ENCODE data around the gene PTPRA.
"Not testable (repeated sequence)": the region's sequence is repeated elsewhere in the genome, so short reads cannot be mapped to it uniquely, and the experiment has no call there.

PTPRA gene

GRCh38 chr20:3010985-3011723, 137.9 kb downstream of the PTPRA start:
- DNase-seq: no peak

GRCh38 chr20:3011752-3012151, 138.5 kb downstream of the PTPRA start:
- DNase-seq: no peak

GRCh38 chr20:3013771-3014170, 140.5 kb downstream of the PTPRA start:
- no peak for DNase-seq

DNA sequence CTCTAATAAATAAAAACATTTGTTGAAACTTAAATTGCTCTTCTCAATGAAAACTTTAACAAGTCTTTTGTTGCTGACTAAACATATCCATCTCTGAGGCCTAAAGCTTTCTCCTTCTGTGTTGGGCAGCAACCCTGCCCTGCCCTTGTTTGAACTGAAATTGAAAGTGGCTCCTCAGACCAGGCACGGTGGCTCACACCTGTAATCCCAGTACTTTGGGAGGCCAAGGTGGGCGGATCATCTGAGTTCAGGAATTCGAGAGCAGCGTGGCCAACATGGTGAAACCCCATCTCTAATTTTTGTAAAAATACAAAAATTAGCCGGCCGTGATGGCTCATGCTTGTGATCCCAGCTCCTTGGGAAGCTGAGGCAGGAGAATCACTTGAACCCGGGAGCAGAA, 140.9 kb downstream of the PTPRA start:
- DNase-seq: no peak

DNA sequence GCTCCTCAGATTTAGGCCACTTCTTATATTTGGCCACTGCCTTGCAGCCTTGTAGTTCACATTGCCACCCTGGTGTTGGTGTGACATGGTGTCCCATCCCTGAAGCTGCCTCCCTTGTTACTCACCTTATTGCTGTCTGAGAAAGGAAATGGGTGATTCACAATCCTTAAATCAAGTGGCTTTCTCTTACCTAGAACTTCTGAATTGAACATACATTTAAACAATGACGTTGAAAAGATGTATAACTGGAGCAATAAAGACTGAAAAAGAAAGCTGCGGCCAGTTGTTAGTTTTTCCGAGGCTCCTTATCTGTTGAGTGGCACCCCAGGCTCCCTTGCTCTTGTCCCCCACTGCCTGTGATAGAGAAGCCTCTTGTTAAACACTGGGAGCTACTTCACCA, 141.4 kb downstream of the PTPRA start:
- DNase-seq: no peak

- DNase-seq: not testable (repeated sequence)
Measured at GRCh38 chr20:3015302-3015701, 142.0 kb downstream of the PTPRA start.

- DNase-seq: peak in 1 of 2 experiments; percentile 30
Measured at GRCh38 chr20:3021327-3021726, 148.0 kb downstream of the PTPRA start.

- DNase-seq: peak in 1 of 2 experiments; percentile 78
Measured at GRCh38 chr20:3021777-3022176, 148.5 kb downstream of the PTPRA start.

DNA sequence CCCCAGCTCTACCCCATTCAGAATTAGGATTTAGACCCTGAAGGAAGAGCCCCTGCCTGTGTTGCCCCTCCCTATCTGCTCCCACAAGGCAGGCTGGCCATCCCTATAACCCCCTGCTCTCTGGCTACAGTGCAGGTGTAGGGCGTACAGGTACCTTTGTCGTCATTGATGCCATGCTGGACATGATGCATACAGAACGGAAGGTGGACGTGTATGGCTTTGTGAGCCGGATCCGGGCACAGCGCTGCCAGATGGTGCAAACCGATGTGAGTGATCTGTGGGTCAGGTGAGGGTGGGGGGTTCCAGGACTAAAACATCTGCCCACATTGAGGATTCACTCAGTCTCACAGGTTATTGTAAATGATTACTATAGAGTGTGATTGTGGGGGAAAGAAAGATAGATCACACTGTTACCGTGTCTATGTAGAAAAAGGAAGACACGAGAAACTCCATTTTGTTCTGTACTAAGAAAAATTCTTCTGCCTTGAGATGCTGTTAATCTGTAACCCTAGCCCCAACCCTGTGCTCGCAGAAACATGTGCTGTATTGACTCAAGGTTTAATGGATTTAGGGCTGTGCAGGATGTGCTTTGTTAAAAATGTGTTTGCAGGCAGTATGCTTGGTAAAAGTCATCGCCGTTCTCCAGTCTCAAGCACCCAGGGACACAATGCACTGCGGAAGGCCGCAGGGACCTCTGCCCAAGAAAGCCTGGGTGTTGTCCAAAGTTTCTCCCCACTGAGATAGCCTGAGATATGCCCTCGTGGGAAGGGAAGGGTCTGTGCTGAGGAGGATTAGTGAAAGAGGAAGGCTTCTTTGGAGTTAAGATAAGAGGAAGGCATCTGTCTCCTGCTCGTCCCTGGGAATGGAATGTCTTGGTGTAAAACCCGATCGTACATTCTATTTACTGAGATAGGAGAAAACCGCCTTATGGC, 149.5 kb downstream of the PTPRA start:
- DNase-seq: peak; percentile 57 to 93

GRCh38 chr20:3027987-3028386, 154.7 kb downstream of the PTPRA start:
- no peak for DNase-seq

GRCh38 chr20:3031524-3032147, 158.4 kb downstream of the PTPRA start:
- DNase-seq: no peak

- DNase-seq: no peak
Measured at GRCh38 chr20:3032624-3033023, 159.3 kb downstream of the PTPRA start.

GRCh38 chr20:3037654-3038053, 164.4 kb downstream of the PTPRA start:
- no peak for DNase-seq

GRCh38 chr20:3038454-3038853, 165.2 kb downstream of the PTPRA start:
- no peak for DNase-seq

DNA sequence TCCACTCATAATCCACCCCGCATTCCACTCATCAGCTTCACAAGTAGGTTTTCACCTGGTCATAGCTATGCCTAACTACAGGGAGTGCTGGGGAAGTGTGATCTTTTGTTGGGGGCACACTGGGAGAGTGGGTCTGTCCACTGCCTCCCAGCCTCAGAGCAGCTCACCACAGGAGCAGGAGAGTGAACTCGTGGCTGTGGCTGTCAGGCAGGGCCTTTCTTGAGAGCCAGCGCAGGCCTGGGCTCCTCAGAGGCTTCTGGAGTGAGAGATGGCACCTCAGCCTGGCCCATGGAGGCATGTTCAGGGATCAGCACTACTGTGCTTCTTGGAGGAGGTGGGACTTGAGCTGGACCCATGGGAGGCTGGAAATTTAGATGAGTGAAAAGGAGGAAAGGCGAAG, 166.1 kb downstream of the PTPRA start:
- no peak for DNase-seq

GRCh38 chr20:3040086-3040485, 166.8 kb downstream of the PTPRA start:
- DNase-seq: no peak

DNA sequence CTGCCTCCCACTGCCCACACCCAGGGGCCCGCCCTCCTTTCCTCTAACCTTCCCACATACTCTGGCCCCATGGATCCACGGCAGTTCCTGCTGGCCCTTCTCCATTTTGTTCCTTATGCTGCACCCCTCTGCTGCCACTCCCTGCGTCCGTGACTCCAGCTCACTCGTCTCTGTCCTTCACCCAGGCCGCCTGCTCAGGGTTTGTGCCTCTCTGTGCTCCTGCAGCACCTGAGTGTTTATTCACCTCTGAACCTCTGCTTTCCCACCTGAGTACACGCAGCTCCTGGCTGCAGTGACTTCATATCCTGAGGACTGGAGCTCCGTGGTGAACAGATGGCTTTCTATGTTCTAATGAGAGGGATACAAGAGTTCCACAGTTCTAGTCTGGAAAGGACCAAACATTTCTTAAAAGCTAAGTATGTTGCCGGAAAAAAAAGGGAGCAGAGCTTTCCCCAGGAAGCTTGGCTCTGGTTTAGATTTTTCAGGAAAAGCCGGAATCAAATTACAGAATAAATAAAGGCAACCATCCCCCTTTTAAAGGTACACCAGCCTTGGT, 168.7 kb downstream of the PTPRA start:
- DNase-seq: no peak

DNA sequence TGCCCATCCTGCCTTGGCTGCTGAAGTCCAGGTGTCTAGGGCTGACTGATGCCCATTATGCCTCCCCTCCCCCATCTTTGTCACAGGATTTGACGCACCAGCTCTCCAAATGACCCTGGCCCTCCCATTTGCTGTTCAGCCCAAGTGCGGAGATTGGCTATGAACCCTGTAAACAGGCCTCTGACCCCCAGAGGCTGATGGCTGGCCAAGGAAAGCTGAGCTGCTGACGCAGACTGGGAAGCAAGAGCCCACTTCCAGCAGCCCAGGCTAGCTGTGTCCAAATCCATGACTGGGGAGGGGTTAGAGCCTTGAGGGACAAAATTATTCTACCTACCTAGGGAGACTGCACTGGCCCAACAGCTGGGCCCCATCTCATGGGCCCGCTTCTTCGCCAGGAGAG, 169.3 kb downstream of the PTPRA start:
- DNase-seq: no peak

DNA sequence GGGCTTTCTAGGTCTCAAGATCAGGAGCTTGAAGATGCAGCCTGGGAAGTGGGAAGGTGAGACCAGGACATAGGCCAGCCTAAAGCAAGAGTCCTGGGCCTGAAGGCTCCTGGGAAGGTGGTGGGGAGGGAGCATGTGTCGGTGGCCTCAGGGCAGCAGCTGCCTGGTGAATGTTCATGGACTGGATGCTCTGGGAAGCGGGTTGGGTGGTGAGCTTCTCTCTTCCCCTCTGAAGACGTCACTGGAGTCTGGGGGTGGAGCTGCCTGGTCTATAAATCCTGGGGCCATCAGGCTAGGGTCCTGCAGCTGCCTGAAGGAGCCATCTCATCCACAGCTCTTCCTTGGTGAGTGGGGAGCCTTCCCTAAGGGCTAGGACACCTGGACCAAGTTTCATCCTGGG, 170.0 kb downstream of the PTPRA start, which contains the start of gene GNRH2:
Gene GNRH2 (plus strand): TSS at position 301 of the 400 bp plus-strand sequence. CDS start 793 bp downstream, outside the sequence.
- no peak for DNase-seq

DNA sequence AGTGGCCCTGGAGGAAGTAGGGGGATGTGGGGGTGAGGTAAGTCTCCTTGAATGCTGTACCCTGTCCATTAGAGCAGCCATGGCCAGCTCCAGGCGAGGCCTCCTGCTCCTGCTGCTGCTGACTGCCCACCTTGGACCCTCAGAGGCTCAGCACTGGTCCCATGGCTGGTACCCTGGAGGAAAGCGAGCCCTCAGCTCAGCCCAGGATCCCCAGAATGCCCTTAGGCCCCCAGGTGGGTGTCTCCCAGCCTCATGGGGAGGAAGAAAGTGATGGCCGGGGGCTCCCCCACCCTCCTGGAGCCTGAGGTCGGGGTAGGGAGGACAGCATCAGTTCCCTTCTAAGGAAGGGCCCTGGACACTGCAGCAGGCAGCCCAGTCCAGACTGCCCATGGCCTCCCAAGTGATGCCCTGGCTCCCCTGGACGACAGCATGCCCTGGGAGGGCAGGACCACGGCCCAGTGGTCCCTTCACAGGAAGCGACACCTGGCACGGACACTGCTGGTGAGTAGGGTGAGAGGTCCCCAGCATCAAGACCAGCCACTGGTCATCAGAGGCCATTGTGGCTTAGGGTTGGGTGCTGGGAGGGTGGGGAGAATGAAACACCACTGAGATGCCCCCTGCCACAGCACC, 171.2 kb downstream of the PTPRA start:
- DNase-seq: no peak

GRCh38 chr20:3045042-3045815, 171.9 kb downstream of the PTPRA start:
- DNase-seq: peak in 1 of 2 experiments; percentile 61

All from NCI-H524 (cell line).